Naive thymus-derived CD4-positive, alpha-beta T cell (primary cell): Measurements from ENCODE around the gene RHBDD3. TPM values are rescaled to one million over a fixed set of nuclear protein-coding genes. Genes with fewer than 3 reads are reported as not detected.

Experiments
- ATAC-seq: fragments of 150-1000 bp; cut with Tn5 transposase; 2 replicates; pipeline ENCODE4 v1.10.0; 2021; ENCODE audit warnings: mild to moderate bottlenecking, moderate library complexity
- CTCF ChIA-PET: fragments of 350-600 bp; sonication (Branson Sonifier 250); formaldehyde crosslinking; loops from one replicate; lab custom pipeline; 2021; ENCODE audit warnings: antibody characterized with exemption; lab: Charles Lee
- POLR2A ChIA-PET: fragments of 350-600 bp; sonication (Branson Sonifier 250); formaldehyde crosslinking; loops from one replicate; lab custom pipeline; 2021; ENCODE audit warnings: antibody characterized with exemption, inconsistent platforms; lab: Charles Lee
- DNase-seq, 9 donors: peaks; one replicate each; pipeline versions ENCODE4 v3.0.0 to v3.0.0-alpha.2; 2020 to 2022; ENCODE audit warnings: mixed read lengths in 1 of 9
- H3K27ac ChIP-seq: one replicate; pipeline ENCODE4 v1.7.0; 2013; ENCODE audit warnings: mild to moderate bottlenecking, low read depth, low read length, moderate library complexity
- H3K27me3 ChIP-seq, 2 donors: one replicate each; pipeline ENCODE4 v1.7.0; 2013; ENCODE audit warnings: low read length in 2 of 2, mild to moderate bottlenecking in 2 of 2, moderate library complexity in 2 of 2; ENCODE audit not compliant: control insufficient read depth in 2 of 2, insufficient read depth in 2 of 2
- H3K36me3 ChIP-seq, 3 experiments: 1 replicate in 2 of 3; 2 replicates in 1 of 3; pipeline ENCODE4 v1.7.0; 2013; ENCODE audit warnings: low read length in 3 of 3, mild to moderate bottlenecking in 3 of 3, moderate library complexity in 1 of 3; ENCODE audit not compliant: insufficient read depth in 3 of 3, control insufficient read depth in 2 of 3
- H3K4me1 ChIP-seq, 2 donors: one replicate each; pipeline ENCODE4 v1.7.0; 2013; ENCODE audit warnings: low read length in 2 of 2, mild to moderate bottlenecking in 2 of 2, moderate library complexity in 1 of 2; ENCODE audit not compliant: control insufficient read depth in 2 of 2, insufficient read depth in 2 of 2
- H3K4me3 ChIP-seq: 2 replicates; pipeline ENCODE4 v1.7.0; 2013; ENCODE audit warnings: mild to moderate bottlenecking, low read length
- H3K9me3 ChIP-seq, 3 experiments: 1 replicate in 2 of 3; 2 replicates in 1 of 3; pipeline ENCODE4 v1.7.0; 2013; ENCODE audit warnings: low read length in 3 of 3; ENCODE audit not compliant: control insufficient read depth in 2 of 3
- H3K27ac Mint-ChIP-seq, 9 donors: one replicate each; pipeline ENCODE4 v1.8.0; 2020 to 2022; ENCODE audit warnings: mixed read lengths in 9 of 9, mild to moderate bottlenecking in 8 of 9, moderate library complexity in 5 of 9, inconsistent platforms in 2 of 9
- H3K27me3 Mint-ChIP-seq, 5 donors: one replicate each; pipeline ENCODE4 v1.8.0; 2021 to 2022; ENCODE audit warnings: mixed read lengths in 5 of 5, mild to moderate bottlenecking in 1 of 5
- H3K36me3 Mint-ChIP-seq, 5 donors: one replicate each; pipeline ENCODE4 v1.8.0; 2020 to 2022; ENCODE audit warnings: mixed read lengths in 5 of 5, mild to moderate bottlenecking in 3 of 5, inconsistent platforms in 1 of 5
- H3K4me1 Mint-ChIP-seq, 7 donors: one replicate each; pipeline ENCODE4 v1.8.0; 2020 to 2022; ENCODE audit warnings: mixed read lengths in 7 of 7, mild to moderate bottlenecking in 3 of 7, inconsistent platforms in 1 of 7
- H3K4me3 Mint-ChIP-seq, 10 donors: one replicate each; pipeline ENCODE4 v1.8.0; 2020 to 2022; ENCODE audit warnings: mild to moderate bottlenecking in 10 of 10, mixed read lengths in 10 of 10, moderate library complexity in 6 of 10, inconsistent platforms in 2 of 10
- H3K9me3 Mint-ChIP-seq, 11 donors: one replicate each; pipeline ENCODE4 v1.8.0; 2020 to 2022; ENCODE audit warnings: mixed read lengths in 11 of 11, mild to moderate bottlenecking in 4 of 11, inconsistent platforms in 1 of 11, moderate library complexity in 1 of 11
- intact Hi-C, 2 donors: fragments of 100-400 bp; cut with micrococcal nuclease; formaldehyde crosslinking; loops; one replicate each; pipeline ENCODE4 v1.15.1; 2023
- polyA plus RNA-seq, 2 donors: library from polyadenylated mRNA; unstranded; fragments of 300-500 nt; fragmentation: Illumina TruSeq; gene quantifications; one replicate each; pipeline ENCODE4 v1.2.3, GENCODE V29; 2021
- total RNA-seq, 6 experiments: library from RNA in 5 of 6; stranded (reverse) in 5 of 6; gene quantifications; 1 replicate in 5 of 6; 2 replicates in 1 of 6; pipeline ENCODE4 v1.2.3 and lab custom pipeline; 2021 to 2026

Gene RHBDD3
- total RNA-seq (10 to 100 TPM; 10.8 to 39.4 (median 14.7) TPM), polyA plus RNA-seq (10 to 100 TPM in 1 of 2 donors, 1 to 10 TPM in 1; 8.1 to 13.0 TPM), total RNA-seq (lab: John Stamatoyannopoulos, UW) (9.6 reads per million, percentile 35 among the genes with 10 or more reads in this experiment)

DNA sequence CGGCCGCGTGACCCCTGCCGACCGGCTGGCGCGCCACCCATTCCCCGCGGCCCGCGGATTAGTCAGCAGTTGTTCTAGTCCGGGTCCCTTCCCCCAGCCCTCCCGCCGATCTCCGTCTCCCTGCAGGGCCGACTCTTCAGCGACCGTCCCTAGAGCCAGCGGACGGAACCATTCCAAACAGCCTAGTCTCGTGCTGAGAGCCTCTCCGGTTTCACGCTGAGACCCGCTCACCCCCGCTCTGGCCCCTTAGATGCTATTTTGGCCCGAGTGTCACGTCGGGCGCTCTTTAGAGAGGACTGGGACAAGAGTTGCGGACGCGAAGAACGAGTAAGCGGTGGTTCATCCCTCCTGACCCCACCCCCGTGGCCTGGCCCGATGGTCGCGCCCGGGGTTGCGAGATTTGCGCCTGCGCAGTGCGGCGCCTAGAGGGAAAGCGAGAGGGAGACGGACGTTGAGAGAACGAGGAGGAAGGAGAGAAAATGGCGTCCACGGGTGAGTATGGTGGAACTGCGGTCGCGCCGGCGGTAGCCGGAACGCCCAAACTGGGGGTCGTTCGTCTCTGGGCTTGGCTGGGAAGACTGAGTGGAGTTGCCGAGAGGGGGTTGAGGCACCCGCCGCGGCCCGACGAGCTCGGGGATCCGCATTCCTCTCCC is at the start of gene RHBDD3, which contains the start of gene EWSR1:
RHBDD3 (minus strand) TSS at position 124 of the 653 bp plus-strand sequence. CDS start 2,355 bp downstream, outside the sequence.
EWSR1 (plus strand) TSS at position 411 of the 653 bp plus-strand sequence; CDS start at position 480, 69 bp downstream.
- no peaks in the 10 kb centered on the region for H3K27me3 ChIP-seq
- Mint-ChIP-seq H3K27ac (peak within 1 kb of the TSS; percentile 97 to 100 (median 99)), H3K4me3 (peak within 1 kb of the TSS; percentile 93 to 100 (median 96)), H3K9me3 (peaks cover 0 to 6% (median 0%) of the 10 kb centered on the region in 11 donors), H3K36me3 (peaks cover 8 to 44% (median 20%) of the 10 kb centered on the region in 5 donors), H3K4me1 (peaks cover 45 to 60% (median 54%) of the 10 kb centered on the region in 7 donors), H3K27me3 (peaks cover 0 to 5% (median 0%) of the 10 kb centered on the region in 5 donors)
- ChIA-PET CTCF (no interaction called here), POLR2A (interaction anchor here (0.5 to 1.0 kb wide), 3 partner anchors 44 to 826 kb away, joined by 3 to 4 read pairs (median 3); no protein-coding TSS in a partner anchor)
- peak within 1 kb of the TSS; percentile 96 for H3K4me3 ChIP-seq
- ATAC-seq, result peak; percentile 94
- no peaks in the 10 kb centered on the region for H3K9me3 ChIP-seq
- H3K27ac ChIP-seq, result peak within 1 kb of the TSS; percentile 98
- intact Hi-C loops, result loop anchor here (1.0 to 10.0 kb wide), 16 partner anchors 34 to 1349 kb away; partner anchors contain the start of genes CCDC117 (in 2 of the 2), HSCB (in 2 of the 2), GAS2L1 (in 1 of the 2) and MTMR3 (in 1 of the 2)
- H3K4me1 ChIP-seq, result peaks cover 39 to 41% of the 10 kb centered on the region in 2 donors
- peaks cover 0 to 32% (median 5%) of the 10 kb centered on the region in 3 experiments for H3K36me3 ChIP-seq
- DNase-seq, result peak; percentile 90 to 100 (median 97)

DNA sequence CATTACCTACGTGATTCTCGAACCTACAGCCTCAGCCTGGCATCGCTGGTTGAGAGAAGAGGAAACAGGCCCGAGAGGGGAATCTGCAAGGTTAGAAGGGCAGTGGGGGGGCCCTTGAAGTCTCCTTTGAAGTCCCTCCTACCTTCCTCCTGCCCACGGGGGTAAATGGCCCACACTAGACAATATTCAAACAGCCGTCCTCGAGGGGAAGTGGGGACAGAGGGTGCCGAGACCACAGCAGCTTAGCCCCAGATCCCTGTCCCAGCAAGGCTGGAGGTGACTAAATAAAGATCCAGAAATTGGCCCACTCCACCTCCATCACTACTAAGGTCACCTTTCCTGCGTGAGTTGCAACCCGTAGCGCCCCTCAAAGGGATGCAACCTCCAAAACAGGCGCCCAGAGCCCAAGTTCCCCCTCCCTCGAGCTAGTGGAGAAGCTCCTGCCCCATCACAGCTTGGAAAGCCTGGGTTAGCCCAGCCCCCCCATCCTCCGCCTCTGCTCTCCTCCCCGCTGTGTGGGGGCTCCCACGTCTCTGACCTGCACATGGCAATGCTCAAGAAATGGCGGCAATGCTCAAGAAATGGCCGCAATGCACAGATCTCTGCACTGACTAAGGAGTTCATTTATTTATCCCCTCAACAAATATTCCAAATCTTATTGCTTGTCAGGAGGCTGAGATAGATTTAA is 48.5 kb upstream of the RHBDD3 start:
- Histone ChIP-seq H3K27ac (no peak overlapping the region), H3K27me3 (peaks cover 0 to 23% of the 10 kb centered on the region in 2 donors), H3K4me3 (no peak overlapping the region), H3K4me1 (peaks cover 0 to 13% of the 10 kb centered on the region in 2 donors), H3K9me3 (no peaks in the 10 kb centered on the region), H3K36me3 (no peaks in the 10 kb centered on the region)
- no peak for ATAC-seq
- Mint-ChIP-seq H3K4me3 (peak overlapping the region in 7 of 10 donors; percentile 16 to 50 (median 34)), H3K4me1 (peaks cover 11 to 27% (median 19%) of the 10 kb centered on the region in 7 donors), H3K27ac (no peak overlapping the region), H3K27me3 (peaks cover 28 to 52% (median 35%) of the 10 kb centered on the region in 5 donors), H3K36me3 (peaks cover 0 to 3% (median 0%) of the 10 kb centered on the region in 5 donors), H3K9me3 (peaks cover 0 to 2% (median 0%) of the 10 kb centered on the region in 11 donors)
- intact Hi-C loops, result no loop called here
- no peak for DNase-seq
- POLR2A ChIA-PET, result no interaction called here
- CTCF ChIA-PET, result interaction anchor here (0.6 to 0.7 kb wide), 2 partner anchors 205 to 388 kb away, joined by 3 to 4 read pairs; no protein-coding TSS in a partner anchor

DNA sequence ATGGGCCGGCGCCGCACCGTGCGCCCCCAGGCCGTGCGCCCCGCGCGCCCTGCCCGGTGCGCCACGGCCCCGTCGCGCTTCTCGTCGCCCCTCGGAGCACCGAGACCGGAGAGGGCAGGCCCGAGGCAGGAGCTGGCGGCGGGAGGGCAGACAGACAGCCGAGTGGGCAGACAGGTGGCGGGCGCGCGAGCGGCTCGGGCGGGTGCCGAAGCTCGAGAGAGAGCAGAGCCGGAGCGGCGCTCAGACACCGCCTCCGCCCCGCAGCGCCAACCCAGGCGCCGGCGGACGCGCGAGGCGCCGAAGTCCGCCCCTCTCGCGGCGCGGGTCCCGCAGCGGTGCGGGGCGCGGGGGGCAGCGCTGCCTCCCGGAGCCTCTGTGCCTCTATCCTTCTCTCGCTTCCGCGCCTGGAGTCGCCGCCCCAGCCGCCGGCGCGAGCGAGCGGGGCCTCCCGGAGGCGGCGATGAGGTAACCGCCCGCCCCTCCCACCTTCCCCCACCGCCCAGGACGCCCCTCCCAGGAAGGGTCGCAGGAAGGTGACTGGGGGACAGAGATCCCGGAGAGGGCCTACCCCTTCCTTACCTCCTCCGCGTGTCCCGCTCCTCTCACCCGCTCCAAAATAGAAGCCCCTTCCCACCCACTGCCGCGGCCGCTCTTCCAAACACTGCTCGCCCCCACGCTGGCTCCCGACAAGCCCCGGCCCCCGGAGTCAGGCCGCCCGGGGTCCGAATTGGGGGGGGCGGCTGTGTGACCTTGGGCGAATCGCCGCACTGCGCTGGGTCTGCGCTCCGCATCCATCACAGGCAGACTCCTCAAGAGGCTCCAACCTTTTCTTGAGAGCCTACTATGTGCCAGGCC is 47.7 kb upstream of the RHBDD3 start, which contains the start of gene RASL10A:
RASL10A (minus strand) TSS at position 412 of the 855 bp plus-strand sequence. CDS start 451 bp downstream, outside the sequence.
- intact Hi-C loops, result no loop called here
- H3K27ac Mint-ChIP-seq, result peak within 1 kb of the TSS in 1 of 9 donors; percentile 11
- peaks cover 0 to 27% of the 10 kb centered on the region in 2 donors for H3K27me3 ChIP-seq

GRCh38 chr22:29314537-29315285 is 46.9 kb upstream of the RHBDD3 start:
- POLR2A ChIA-PET, result no interaction called here
- H3K4me3 Mint-ChIP-seq, result peak overlapping the region; percentile 48 to 79 (median 58)

More for the DNA sequence above, 47.7 kb upstream of the RHBDD3 start, which contains the start of gene RASL10A:
- ChIA-PET POLR2A (no interaction called here), CTCF (no interaction called here)
- H3K4me3 ChIP-seq, result no peak within 1 kb of the TSS
- H3K4me1 Mint-ChIP-seq, result peaks cover 11 to 27% (median 21%) of the 10 kb centered on the region in 7 donors
- ATAC-seq (no peak), DNase-seq (no peak)
- H3K4me1 ChIP-seq, result peaks cover 0 to 13% of the 10 kb centered on the region in 2 donors
- H3K9me3 Mint-ChIP-seq, result peaks cover 0 to 2% (median 0%) of the 10 kb centered on the region in 11 donors
- H3K27me3 Mint-ChIP-seq, result peaks cover 28 to 52% (median 38%) of the 10 kb centered on the region in 5 donors
- no peaks in the 10 kb centered on the region for H3K36me3 ChIP-seq
- no peak within 1 kb of the TSS for H3K27ac ChIP-seq
- H3K9me3 ChIP-seq, result no peaks in the 10 kb centered on the region
- peak within 1 kb of the TSS; percentile 36 to 79 (median 58) for H3K4me3 Mint-ChIP-seq
- peaks cover 0 to 3% (median 0%) of the 10 kb centered on the region in 5 donors for H3K36me3 Mint-ChIP-seq

GRCh38 chr22:29313576-29314466 is 46.0 kb upstream of the RHBDD3 start:
- H3K36me3 ChIP-seq, result no peaks in the 10 kb centered on the region
- peaks cover 0 to 2% (median 0%) of the 10 kb centered on the region in 11 donors for H3K9me3 Mint-ChIP-seq
- H3K27ac ChIP-seq, result no peak overlapping the region
- H3K36me3 Mint-ChIP-seq, result peaks cover 0 to 3% (median 0%) of the 10 kb centered on the region in 5 donors
- POLR2A ChIA-PET, result no interaction called here
- CTCF ChIA-PET, result no interaction called here
- ATAC-seq, result no peak
- H3K4me3 ChIP-seq, result no peak overlapping the region
- H3K27ac Mint-ChIP-seq, result peak overlapping the region in 1 of 9 donors; percentile 11
- H3K9me3 ChIP-seq, result no peaks in the 10 kb centered on the region
- H3K4me1 ChIP-seq, result peaks cover 0 to 13% of the 10 kb centered on the region in 2 donors
- H3K4me3 Mint-ChIP-seq, result peak overlapping the region; percentile 48 to 79 (median 58)
- peaks cover 28 to 52% (median 38%) of the 10 kb centered on the region in 5 donors for H3K27me3 Mint-ChIP-seq
- H3K4me1 Mint-ChIP-seq, result peaks cover 11 to 27% (median 21%) of the 10 kb centered on the region in 7 donors
- peaks cover 0 to 27% of the 10 kb centered on the region in 2 donors for H3K27me3 ChIP-seq
- intact Hi-C loops, result no loop called here
- DNase-seq, result no peak

More at GRCh38 chr22:29314537-29315285, 46.9 kb upstream of the RHBDD3 start:
- peaks cover 28 to 52% (median 38%) of the 10 kb centered on the region in 5 donors for H3K27me3 Mint-ChIP-seq
- peaks cover 0 to 13% of the 10 kb centered on the region in 2 donors for H3K4me1 ChIP-seq
- no peaks in the 10 kb centered on the region for H3K9me3 ChIP-seq
- H3K36me3 ChIP-seq, result no peaks in the 10 kb centered on the region
- H3K4me1 Mint-ChIP-seq, result peaks cover 11 to 27% (median 21%) of the 10 kb centered on the region in 7 donors
- H3K27ac Mint-ChIP-seq, result peak overlapping the region in 1 of 9 donors; percentile 11
- CTCF ChIA-PET, result no interaction called here
- intact Hi-C loops, result no loop called here
- H3K4me3 ChIP-seq, result no peak overlapping the region
- peaks cover 0 to 3% (median 0%) of the 10 kb centered on the region in 5 donors for H3K36me3 Mint-ChIP-seq
- peaks cover 0 to 2% (median 0%) of the 10 kb centered on the region in 11 donors for H3K9me3 Mint-ChIP-seq
- H3K27me3 ChIP-seq, result peaks cover 0 to 27% of the 10 kb centered on the region in 2 donors
- no peak for ATAC-seq
- H3K27ac ChIP-seq, result no peak overlapping the region
- no peak for DNase-seq
